Fibroblast of skin of left biceps (primary cell): ENCODE measurements around the gene TSGA10IP.
A peak's percentile ranks its signal among the peaks of the same experiment; 100 is the strongest.

Source experiments
- DNase-seq, 2 experiments: peaks; one replicate each; pipeline ENCODE4 v3.0.0-alpha.2; 2013; ENCODE audit warnings: low read depth in 2 of 2

Gene TSGA10IP

GRCh38 chr11:65917434-65918210, 27.7 kb upstream of the TSGA10IP start:
- DNase-seq = no peak

- no peak for DNase-seq
These were observed 26.8 kb upstream of the TSGA10IP start, which contains the start of gene C11orf68 for GRCh38 chr11:65918211-65919140. Gene C11orf68 (minus strand): TSS chr11:65919062. CDS start chr11:65919031, 31 bp downstream.

DNA sequence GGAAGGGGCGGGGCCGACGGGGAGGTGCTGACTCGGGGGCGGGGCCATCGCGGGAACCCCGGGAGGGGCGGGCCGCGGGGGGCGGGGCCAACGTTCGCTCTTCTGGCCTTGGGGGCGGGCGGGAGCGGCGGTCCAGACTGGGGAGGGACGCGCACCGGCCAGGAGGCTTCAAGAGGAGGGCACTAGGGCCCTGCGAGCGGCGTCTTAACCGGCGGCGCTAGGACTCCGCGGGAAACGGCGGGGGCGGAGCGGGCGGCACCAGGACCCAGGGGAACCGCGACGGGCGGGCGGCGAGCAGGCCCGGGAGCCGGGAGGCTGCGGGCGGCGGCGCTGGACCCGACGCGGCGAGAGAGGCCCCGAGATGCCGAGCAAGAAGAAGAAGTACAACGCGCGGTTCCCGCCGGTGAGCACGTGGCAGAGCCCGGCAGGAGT, 26.1 kb upstream of the TSGA10IP start, which contains the start of gene DRAP1:
Gene DRAP1 (plus strand): TSS at position 286 of the 432 bp plus-strand sequence. CDS start 76 bp downstream, at position 362.
- peak; percentile 96 to 97 for DNase-seq

DNA sequence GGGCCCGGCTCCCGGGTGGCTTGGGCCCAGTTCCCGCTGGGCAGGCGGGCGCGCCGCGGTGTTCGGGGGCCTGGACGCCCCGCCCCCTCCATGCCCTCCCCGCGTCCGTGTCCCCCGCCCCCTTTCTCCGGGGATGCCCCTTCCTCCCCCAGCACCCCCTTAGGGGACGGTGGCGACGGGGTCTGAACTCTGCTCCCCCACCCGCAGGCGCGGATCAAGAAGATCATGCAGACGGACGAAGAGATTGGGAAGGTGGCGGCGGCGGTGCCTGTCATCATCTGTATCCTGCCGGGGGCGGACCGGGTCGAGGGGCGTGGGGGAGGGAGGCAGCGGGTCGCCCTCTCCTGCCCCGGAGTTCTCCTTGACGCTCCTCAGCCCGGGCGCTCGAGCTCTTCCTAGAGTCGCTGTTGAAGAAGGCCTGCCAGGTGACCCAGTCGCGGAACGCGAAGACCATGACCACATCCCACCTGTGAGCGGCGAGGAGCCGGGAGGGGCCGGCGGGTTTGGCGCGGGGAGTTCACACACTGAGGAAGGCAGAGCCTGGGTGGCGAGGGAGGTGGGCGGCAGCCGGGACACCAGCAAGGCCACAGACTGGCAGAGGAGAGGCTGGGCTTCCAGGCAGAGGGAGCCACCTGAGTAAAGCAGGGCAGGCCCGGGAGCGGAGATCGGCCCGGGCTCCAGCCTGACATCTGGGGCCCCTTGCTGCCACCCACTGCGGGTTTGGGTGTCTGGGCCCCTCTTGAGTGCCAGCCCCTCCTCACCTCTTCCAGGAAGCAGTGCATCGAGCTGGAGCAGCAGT, 25.5 kb upstream of the TSGA10IP start:
- DNase-seq = no peak

- no peak for DNase-seq
These were observed 24.9 kb upstream of the TSGA10IP start for GRCh38 chr11:65920372-65920802.

GRCh38 chr11:65921033-65921555, 24.2 kb upstream of the TSGA10IP start:
- DNase-seq = no peak

DNA sequence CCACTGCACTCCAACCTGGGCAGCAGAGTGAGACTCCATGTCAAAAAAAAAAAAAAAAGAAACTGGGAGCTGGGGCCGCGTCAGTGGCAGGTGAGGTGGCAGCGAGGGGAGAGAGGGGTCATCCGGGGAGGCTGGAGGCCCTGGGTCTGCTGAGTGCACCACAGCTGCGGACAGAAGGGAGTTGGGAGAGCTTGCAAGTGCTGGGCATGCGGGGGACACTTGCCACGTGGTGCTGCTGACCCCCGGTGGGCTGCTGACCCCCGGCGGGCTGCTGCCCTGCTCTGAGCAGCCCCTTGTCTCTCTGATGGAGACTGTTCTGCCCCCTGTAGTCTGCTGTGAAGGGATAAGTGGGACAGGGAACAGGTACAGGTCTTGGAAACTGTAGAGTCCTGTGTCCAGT, 23.4 kb upstream of the TSGA10IP start:
- no peak for DNase-seq

GRCh38 chr11:65922565-65922964, 22.7 kb upstream of the TSGA10IP start:
- DNase-seq = no peak

DNA sequence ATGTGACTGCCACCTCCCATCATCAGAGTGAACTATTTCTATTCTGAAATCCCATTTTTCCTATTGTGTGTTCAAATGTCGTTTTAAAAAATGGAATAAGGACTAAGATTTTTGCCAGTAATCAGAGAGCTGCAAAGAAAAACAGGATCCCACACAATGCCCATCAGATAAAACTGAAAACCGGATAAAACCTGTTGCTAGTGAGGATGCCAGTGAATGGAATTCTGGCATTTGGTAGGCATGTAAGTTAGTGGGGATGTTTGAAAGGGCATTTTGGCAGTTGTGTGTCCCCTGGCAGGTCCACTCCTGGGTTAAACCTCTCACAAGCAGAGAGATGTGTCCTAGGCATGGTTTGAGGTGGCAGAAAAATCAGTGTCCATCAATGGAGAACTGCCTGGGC, 19.9 kb upstream of the TSGA10IP start:
- DNase-seq = no peak

DNA sequence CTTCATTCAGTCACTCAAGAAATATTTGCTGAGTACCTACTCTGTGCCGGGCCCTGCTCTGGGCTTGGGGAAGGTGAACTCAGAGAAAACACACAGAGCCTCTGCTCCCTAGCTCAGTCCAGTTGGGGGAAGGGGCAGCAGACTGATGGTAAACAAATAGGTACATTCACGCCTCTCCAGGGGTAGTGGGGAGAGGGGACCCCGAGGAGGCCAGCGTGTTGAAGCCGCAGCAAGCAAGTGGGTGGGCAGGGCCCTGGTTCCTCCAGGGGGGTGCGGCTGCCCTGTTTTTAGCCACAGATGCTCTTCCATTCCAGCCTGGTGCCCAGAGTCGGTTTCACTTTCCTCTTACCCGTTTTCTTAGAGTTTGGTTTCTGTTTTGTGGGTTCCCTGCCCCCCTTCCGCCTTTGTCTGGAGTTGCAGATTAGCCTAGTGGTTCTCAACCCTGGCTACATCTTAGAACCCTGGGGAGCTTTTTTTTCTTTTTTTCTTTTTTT, 17.3 kb upstream of the TSGA10IP start:
- DNase-seq = no peak

- no peak for DNase-seq
These were observed 16.6 kb upstream of the TSGA10IP start for GRCh38 chr11:65928667-65929066.

DNA sequence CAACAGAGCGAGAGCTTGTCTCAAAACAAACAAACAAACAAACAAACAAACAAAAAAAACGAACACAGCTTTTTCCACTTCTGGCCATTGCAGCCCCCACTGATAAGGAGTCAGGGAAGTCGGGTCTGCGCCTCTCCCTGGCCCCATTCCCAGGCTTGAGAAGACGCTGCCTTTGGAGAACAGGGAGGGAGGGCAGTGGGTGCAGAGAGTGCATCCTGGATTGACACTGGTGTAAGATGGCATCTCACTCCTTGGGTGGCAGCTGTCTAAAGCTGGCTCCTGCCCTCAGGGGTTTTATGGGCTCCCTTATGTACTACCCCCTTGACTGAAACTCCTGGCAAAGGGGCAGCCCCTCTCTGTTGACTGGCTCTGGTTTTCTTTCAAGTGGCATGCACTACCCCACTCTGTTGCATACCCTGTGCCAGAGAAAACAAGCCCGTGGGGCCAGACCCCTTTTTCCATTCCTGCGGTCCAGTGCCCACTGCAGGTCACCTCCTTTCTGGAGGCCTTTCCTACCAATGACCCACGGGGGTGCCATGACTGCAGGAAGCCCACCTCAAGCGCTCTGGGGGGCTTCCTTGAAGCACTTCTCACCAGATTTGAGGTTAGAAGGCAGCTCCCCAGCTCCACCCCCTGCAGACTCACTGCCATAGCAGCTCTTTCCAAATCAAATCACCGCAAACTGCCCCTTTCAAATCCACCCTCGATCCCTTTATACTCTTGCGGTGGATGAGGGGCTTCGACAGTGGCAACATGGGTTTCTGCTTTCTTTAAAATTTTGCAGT, 13.3 kb upstream of the TSGA10IP start:
- no peak for DNase-seq

GRCh38 chr11:65932558-65932919, 12.7 kb upstream of the TSGA10IP start:
- no peak for DNase-seq

- DNase-seq = no peak
These were observed 11.3 kb upstream of the TSGA10IP start for GRCh38 chr11:65934014-65934413.

DNA sequence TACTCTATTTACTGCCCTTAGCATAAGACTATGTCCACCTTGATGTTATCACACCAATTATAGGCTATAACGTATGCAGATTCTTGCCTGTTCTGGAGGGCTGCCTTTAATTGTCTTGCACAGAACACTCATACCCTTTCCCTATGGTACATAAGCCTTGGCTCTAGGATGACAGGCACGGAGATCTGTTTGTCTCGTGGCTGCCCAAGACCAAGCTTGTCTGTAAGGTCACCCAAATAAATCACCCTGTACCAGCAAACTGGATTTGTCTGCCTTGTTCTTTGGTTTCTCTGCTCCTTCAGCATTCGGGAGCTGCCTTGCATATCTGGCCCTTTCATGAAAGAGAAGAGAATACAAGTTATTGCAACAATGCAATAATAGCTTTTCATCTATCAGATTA, 7.5 kb upstream of the TSGA10IP start:
- DNase-seq = no peak

DNA sequence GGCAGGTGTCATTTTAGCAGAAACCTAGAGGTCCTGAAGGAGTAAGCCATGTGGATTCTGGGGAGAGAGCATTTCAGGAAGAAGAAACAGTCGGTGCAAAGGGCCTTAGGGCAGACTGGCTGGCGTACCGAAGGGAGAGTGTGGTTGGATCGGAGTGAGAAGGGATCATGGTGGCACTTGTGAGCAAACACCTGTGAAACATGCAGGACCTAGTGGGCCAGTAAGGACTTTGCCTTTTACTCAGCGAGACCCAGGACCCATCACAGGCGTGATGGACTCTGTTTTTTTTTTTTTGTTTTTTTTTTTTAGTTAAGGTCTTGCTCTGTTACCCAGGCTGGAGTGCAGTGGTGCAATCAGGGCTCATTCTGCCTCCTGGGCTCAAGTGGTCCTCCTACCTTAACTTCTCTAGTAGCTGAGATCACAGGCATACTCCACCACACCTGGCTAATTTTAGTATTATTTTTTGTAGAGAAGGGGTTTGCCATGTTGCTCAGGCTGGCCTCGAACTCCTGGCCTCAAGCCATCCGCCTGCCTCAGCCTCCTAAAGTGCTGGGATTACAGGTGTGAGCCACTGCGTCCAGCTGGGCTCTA, 3.5 kb upstream of the TSGA10IP start:
- no peak for DNase-seq

GRCh38 chr11:65942531-65942930, 2.7 kb upstream of the TSGA10IP start:
- DNase-seq = no peak

DNA sequence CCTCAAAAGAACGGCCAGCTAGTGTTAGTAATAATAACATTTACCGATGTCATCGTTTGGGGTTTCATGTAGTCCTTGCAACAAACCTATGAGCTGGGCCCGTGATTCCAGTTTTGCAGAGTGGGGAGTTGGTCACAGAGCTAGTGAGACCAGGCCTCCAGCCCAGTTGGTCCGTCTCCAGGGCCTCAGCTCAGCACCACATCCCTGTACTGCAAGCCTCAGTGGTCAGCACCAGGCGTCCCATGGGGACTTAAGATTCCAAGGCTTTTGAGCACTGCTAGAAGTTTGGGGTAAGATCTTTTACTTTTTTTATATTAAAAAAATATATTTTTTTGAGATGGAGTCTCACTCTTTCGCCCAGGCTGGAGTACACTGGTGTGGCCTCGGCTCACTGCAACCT, 1.1 kb upstream of the TSGA10IP start:
- no peak for DNase-seq

DNA sequence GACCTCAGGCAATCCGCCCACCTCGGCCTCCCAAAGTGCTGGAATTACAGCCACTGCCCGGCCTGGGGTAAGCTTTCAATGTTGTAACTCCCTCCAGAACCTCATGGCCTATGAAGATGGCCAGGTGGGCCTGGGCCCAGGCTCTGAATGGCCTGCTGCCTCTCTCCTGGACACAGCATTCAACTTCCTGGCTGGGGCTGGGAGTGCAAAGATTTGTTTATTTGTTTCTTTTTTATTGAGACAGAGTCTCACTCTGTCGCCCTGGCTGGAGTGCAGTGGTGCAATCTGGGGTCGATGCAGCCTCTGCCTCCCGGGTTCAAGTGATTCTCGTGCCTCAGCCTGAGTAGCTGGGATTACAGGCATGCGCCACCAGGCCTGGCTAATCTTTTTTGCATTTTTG, 513 bp upstream of the TSGA10IP start:
- DNase-seq = no peak

DNA sequence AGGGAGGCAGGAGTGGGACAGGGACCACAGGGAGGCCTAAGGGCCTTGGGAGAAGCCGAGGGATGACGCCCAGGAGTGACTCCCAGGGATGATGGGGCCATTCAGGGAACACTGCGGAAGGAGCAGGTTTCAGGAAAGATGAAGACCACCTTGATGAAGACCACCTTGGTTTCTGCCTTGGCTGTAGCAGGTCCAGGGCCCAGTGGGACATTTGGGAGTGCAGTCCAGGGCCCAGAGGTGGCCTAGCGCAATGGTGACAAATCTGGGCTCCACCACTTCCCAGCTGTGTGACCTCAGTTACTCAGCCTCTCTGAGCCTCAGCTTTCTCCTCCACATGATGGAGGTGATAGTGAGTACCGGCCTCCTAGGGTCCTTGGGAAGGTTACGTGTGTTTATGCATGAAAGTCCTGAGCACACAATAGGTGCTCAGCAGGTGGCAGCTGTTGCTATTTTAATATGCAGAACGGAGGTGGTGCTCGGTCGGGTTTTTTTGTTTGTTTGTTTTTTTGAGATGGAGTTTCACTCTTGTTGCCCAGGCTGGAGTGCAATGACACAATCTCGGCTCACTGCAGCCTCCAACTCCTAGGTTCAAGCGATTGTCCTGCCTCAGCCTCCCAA, 770 bp downstream of the TSGA10IP start:
- DNase-seq = no peak
